Liver (tissue), 9 donors: ENCODE data around the gene CTSH. TPM values are rescaled to one million over a fixed set of nuclear protein-coding genes. Genes with fewer than 3 reads are reported as not detected.
A peak's percentile ranks its signal among the peaks of the same experiment; 100 is the strongest.

Source experiments
- DNase-seq: peaks from one replicate; pipeline ENCODE4 v3.0.0-alpha.2; 2017; ENCODE audit warnings: low spot score
- H3K27ac ChIP-seq, 2 donors: one replicate each; pipeline ENCODE4 v1.7.0; 2013; ENCODE audit warnings: inconsistent platforms in 2 of 2, low read length in 2 of 2, control low read depth in 1 of 2, low read depth in 1 of 2, mild to moderate bottlenecking in 1 of 2
- H3K27me3 ChIP-seq, 4 donors: one replicate each; pipeline versions ENCODE4 v1.6.1 to v1.7.0; 2013; ENCODE audit warnings: low read length in 3 of 4, inconsistent platforms in 1 of 4, mild to moderate bottlenecking in 1 of 4, moderate library complexity in 1 of 4; ENCODE audit not compliant: control insufficient read depth in 4 of 4, insufficient read depth in 4 of 4
- H3K36me3 ChIP-seq, 4 donors: one replicate each; pipeline versions ENCODE4 v1.6.1 to v1.7.0; 2013; ENCODE audit warnings: low read length in 3 of 4, mild to moderate bottlenecking in 3 of 4, low read depth in 1 of 4, moderate library complexity in 1 of 4; ENCODE audit not compliant: control insufficient read depth in 4 of 4, insufficient read depth in 3 of 4
- H3K4me1 ChIP-seq, 4 donors: one replicate each; pipeline versions ENCODE4 v1.6.1 to v1.7.0; 2013; ENCODE audit warnings: low read length in 3 of 4, mild to moderate bottlenecking in 3 of 4, moderate library complexity in 1 of 4; ENCODE audit not compliant: control insufficient read depth in 4 of 4, insufficient read depth in 4 of 4
- H3K4me3 ChIP-seq, 3 donors: one replicate each; pipeline versions ENCODE4 v1.6.1 to v1.7.0; 2013; ENCODE audit warnings: low read length in 3 of 3, control low read depth in 1 of 3, low read depth in 1 of 3, mild to moderate bottlenecking in 1 of 3
- H3K9ac ChIP-seq, 2 donors: one replicate each; pipeline ENCODE4 v1.7.0; 2013; ENCODE audit warnings: low read length in 2 of 2, mild to moderate bottlenecking in 2 of 2, moderate library complexity in 2 of 2, control low read depth in 1 of 2, low read depth in 1 of 2
- H3K9me3 ChIP-seq, 4 donors: one replicate each; pipeline versions ENCODE4 v1.6.1 to v1.7.0; 2013; ENCODE audit warnings: low read length in 3 of 4; ENCODE audit not compliant: control insufficient read depth in 4 of 4
- ATF3 ChIP-seq: IDR thresholded peaks from 2 replicates; pipeline ENCODE4 v1.6.1; 2016; ENCODE audit warnings: antibody characterized with exemption
- CTCF ChIP-seq: fragments of 150-350 bp; IDR thresholded peaks from 2 replicates; pipeline ENCODE4 v1.5.1; 2017; ENCODE audit warnings: improper control_type of control experiment, low read depth, low read length; ENCODE audit not compliant: missing input control
- EGR1 ChIP-seq, 2 donors: IDR thresholded peaks; 2 replicates each; pipeline ENCODE4 v1.6.1; 2016 to 2018; ENCODE audit warnings: antibody characterized with exemption in 2 of 2, low read depth in 2 of 2
- FOXA1 ChIP-seq: IDR thresholded peaks from 2 replicates; pipeline ENCODE4 v1.6.1; 2016; ENCODE audit warnings: antibody characterized with exemption
- FOXA2 ChIP-seq: IDR thresholded peaks from 2 replicates; pipeline ENCODE4 v1.6.1; 2016; ENCODE audit warnings: antibody characterized with exemption
- GABPA ChIP-seq, 2 donors: IDR thresholded peaks in 1 of 2; conservative IDR thresholded peaks in 1 of 2; 2 replicates each; pipeline ENCODE4 v1.6.1; 2016; ENCODE audit warnings: antibody characterized with exemption in 2 of 2, mild to moderate bottlenecking in 1 of 2, moderate library complexity in 1 of 2
- HNF4A ChIP-seq, 2 donors: conservative IDR thresholded peaks; 2 replicates each; pipeline ENCODE4 v1.6.1; 2016; ENCODE audit warnings: antibody characterized with exemption in 2 of 2, mild to moderate bottlenecking in 2 of 2
- HNF4G ChIP-seq: IDR thresholded peaks from 2 replicates; pipeline ENCODE4 v1.6.1; 2016; ENCODE audit warnings: antibody characterized with exemption
- JUND ChIP-seq, 2 donors: IDR thresholded peaks; 2 replicates each; pipeline ENCODE4 v1.6.1; 2016; ENCODE audit warnings: antibody characterized with exemption in 2 of 2
- MAX ChIP-seq: IDR thresholded peaks from 2 replicates; pipeline ENCODE4 v1.6.1; 2016; ENCODE audit warnings: antibody characterized with exemption
- NR2F2 ChIP-seq: IDR thresholded peaks from 2 replicates; pipeline ENCODE4 v1.6.1; 2016; ENCODE audit warnings: antibody characterized with exemption
- RAD21 ChIP-seq, 2 donors: IDR thresholded peaks; 2 replicates each; pipeline ENCODE4 v1.6.1; 2016; ENCODE audit warnings: antibody characterized with exemption in 2 of 2, mild to moderate bottlenecking in 2 of 2
- REST ChIP-seq: IDR thresholded peaks from 2 replicates; pipeline ENCODE4 v1.6.1; 2016; ENCODE audit warnings: antibody characterized with exemption, mild to moderate bottlenecking
- RXRA ChIP-seq, 2 donors: IDR thresholded peaks; 2 replicates each; pipeline ENCODE4 v1.6.1; 2017 to 2018; ENCODE audit warnings: antibody characterized with exemption in 2 of 2, mild to moderate bottlenecking in 1 of 2
- SP1 ChIP-seq: IDR thresholded peaks from 2 replicates; pipeline ENCODE4 v1.6.1; 2018; ENCODE audit warnings: antibody characterized with exemption, mild to moderate bottlenecking
- TAF1 ChIP-seq: conservative IDR thresholded peaks from 2 replicates; pipeline ENCODE4 v1.6.1; 2016; ENCODE audit warnings: antibody characterized with exemption, mild to moderate bottlenecking
- YY1 ChIP-seq: IDR thresholded peaks from 2 replicates; pipeline ENCODE4 v1.6.1; 2016; ENCODE audit warnings: antibody characterized with exemption, mild to moderate bottlenecking
- ZBTB33 ChIP-seq: IDR thresholded peaks from 2 replicates; pipeline ENCODE4 v1.6.1; 2016; ENCODE audit warnings: antibody characterized with exemption
- WGBS: extraction: QIAGEN DNeasy Blood & Tissue Kit; methylation state at CpG from one replicate; pipeline ENCODE4 v1.1.7; 2013; 5-methylcytosine and 5-hydroxymethylcytosine counted together
- polyA plus RNA-seq, 2 donors: library from polyadenylated mRNA; stranded (reverse) in 1 of 2; unstranded in 1 of 2; fragments of 200-250 nt in 1 of 2; fragments of >200 nt in 1 of 2; fragmentation: Nextera tagmentation in 1 of 2; extraction: Ambion mirVana in 1 of 2; gene quantifications; one replicate each; pipeline versions ENCODE4 v1.2.1 to v1.2.3, GENCODE V29; 2013 to 2015
- total RNA-seq, 2 donors: library from RNA; depleted of rRNA; stranded (reverse); fragments of >200 nt; gene quantifications; one replicate each; pipeline ENCODE4 v1.2.3, GENCODE V29; 2014
- donor health status: healthy.
- donor health status: healthy.
- donor health status: healthy.
- donor health status: healthy.
- donor health status: healthy.

Gene CTSH
- total and polyA plus RNA-seq, 4 donors: 46.3 to 162 (median 95.8) TPM

GRCh38 chr15:78985859-78986475 lies 41.1 kb upstream of the CTSH start (continued):
- TF ChIP-seq EGR1 (IDR thresholded peaks at IDR 0.05; ENCODE audit: low read depth in 2 of 2) (peak in 1 of 2 donors; percentile 77), FOXA1 (peak; percentile 60), GABPA (IDR thresholded peaks at IDR 0.05 in 1 of 2, conservative IDR thresholded peaks at IDR 0.05 in 1 of 2) (no peak), RAD21 (IDR thresholded peaks at IDR 0.05) (peak in 1 of 2 donors; percentile 32), HNF4A (conservative IDR thresholded peaks at IDR 0.05) (peak; percentile 85 to 86), JUND (IDR thresholded peaks at IDR 0.05) (peak in 1 of 2 donors; percentile 16), YY1 (no peak), NR2F2 (no peak)

- Histone ChIP-seq H3K27me3 (no peaks in the 10 kb centered on the region), H3K9me3 (no peaks in the 10 kb centered on the region), H3K36me3 (no peaks in the 10 kb centered on the region), H3K4me1 (peaks cover 0 to 10% (median 2%) of the 10 kb centered on the region in 4 donors), H3K4me3 (no peak overlapping the region), H3K9ac (no peak overlapping the region), H3K27ac (no peak overlapping the region)
- DNase-seq: no peak
- TF ChIP-seq GABPA (IDR thresholded peaks at IDR 0.05 in 1 of 2, conservative IDR thresholded peaks at IDR 0.05 in 1 of 2): no peak
- TF ChIP-seq MAX: no peak
- no peak for TF ChIP-seq RXRA (IDR thresholded peaks at IDR 0.05)
- TF ChIP-seq YY1: no peak
- no peak for TF ChIP-seq TAF1
- TF ChIP-seq HNF4G: no peak
- TF ChIP-seq ATF3: no peak
- no peak for TF ChIP-seq NR2F2
- TF ChIP-seq RAD21 (IDR thresholded peaks at IDR 0.05): no peak
- TF ChIP-seq EGR1 (IDR thresholded peaks at IDR 0.05; ENCODE audit: low read depth in 2 of 2): no peak
- TF ChIP-seq REST: no peak
- no peak for TF ChIP-seq JUND (IDR thresholded peaks at IDR 0.05)
- no peak for TF ChIP-seq HNF4A (conservative IDR thresholded peaks at IDR 0.05)
- TF ChIP-seq FOXA1: no peak
- no peak for TF ChIP-seq FOXA2
- no peak for TF ChIP-seq CTCF
- TF ChIP-seq ZBTB33: no peak
- no peak for TF ChIP-seq SP1
- 97% methylated on average over 1 of the region's 1 CpG for WGBS
Observed at GRCh38 chr15:78984041-78984440, 39.2 kb upstream of the CTSH start.
